ENCODE data around the gene TMEM186.

- no peak for TF ChIP-seq CTCF (conservative IDR thresholded peaks at IDR 0.05 in 1 of 2, IDR thresholded peaks at IDR 0.05 in 1 of 2; ENCODE audit: low read depth in 1 of 2, low read length in 2 of 2)
- no peak for TF ChIP-seq EZH2 (IDR thresholded peaks at IDR 0.05; ENCODE audit: low read length, missing control alignments)
Observed at GRCh38 chr16:8776129-8776584, 21.3 kb downstream of the TMEM186 start.
